MM.1S (cell line): ENCODE results near the gene PDZD11.

ENCODE experiments used
- DNase-seq: peaks from one replicate; pipeline ENCODE4 v3.0.0-alpha.2; 2015
- H2AFZ ChIP-seq: fragments of 300-600 bp; sonication (generic); 2 replicates; pipeline ENCODE4 v1.6.0; 2016; ENCODE audit warnings: antibody characterized with exemption, low read length
- H3F3A ChIP-seq: fragments of 300-600 bp; sonication (generic); 2 replicates; pipeline ENCODE4 v1.6.1; 2016; ENCODE audit warnings: mild to moderate bottlenecking, antibody characterized with exemption, low read length, moderate library complexity, mixed read lengths; ENCODE audit not compliant: insufficient read depth
- H3K27ac ChIP-seq: fragments of 300-600 bp; sonication (generic); 2 replicates; pipeline ENCODE4 v1.5.1; 2016; ENCODE audit warnings: mild to moderate bottlenecking, low read length
- H3K27me3 ChIP-seq: fragments of 300-600 bp; sonication (generic); replicated peaks from 2 replicates; pipeline ENCODE4 v1.6.0; 2016; ENCODE audit warnings: low read length; ENCODE audit not compliant: insufficient read depth
- H3K36me3 ChIP-seq: fragments of 300-600 bp; sonication (generic); replicated peaks from 2 replicates; pipeline ENCODE4 v1.6.1; 2016; ENCODE audit warnings: mild to moderate bottlenecking, low read length, mixed read lengths; ENCODE audit not compliant: insufficient read depth
- H3K4me1 ChIP-seq: fragments of 300-600 bp; sonication (generic); 2 replicates; pipeline ENCODE4 v1.6.1; 2016; ENCODE audit warnings: low read length, mixed read lengths
- H3K4me2 ChIP-seq: fragments of 300-600 bp; sonication (generic); 2 replicates; pipeline ENCODE4 v1.6.0; 2016; ENCODE audit warnings: low read depth, low read length
- H3K4me3 ChIP-seq: fragments of 300-600 bp; sonication (generic); 2 replicates; pipeline ENCODE4 v1.5.1; 2016; ENCODE audit warnings: low read length, mixed read lengths
- H3K79me2 ChIP-seq: fragments of 300-600 bp; sonication (generic); 2 replicates; pipeline ENCODE4 v1.6.1; 2016; ENCODE audit warnings: mixed run types, low read length, mixed read lengths
- H3K9ac ChIP-seq: fragments of 300-600 bp; sonication (generic); 2 replicates; pipeline ENCODE4 v1.6.1; 2016; ENCODE audit warnings: low read length, mixed read lengths
- H3K9me2 ChIP-seq: fragments of 300-600 bp; sonication (generic); replicated peaks from 2 replicates; pipeline ENCODE4 v1.6.1; 2016; ENCODE audit warnings: mild to moderate bottlenecking, low read length, mixed read lengths; ENCODE audit not compliant: insufficient read depth
- H3K9me3 ChIP-seq: fragments of 300-600 bp; sonication (generic); replicated peaks from 2 replicates; pipeline ENCODE4 v1.6.1; 2016; ENCODE audit warnings: mild to moderate bottlenecking, low read length, mixed read lengths; ENCODE audit not compliant: insufficient read depth
- H4K20me1 ChIP-seq: fragments of 300-600 bp; sonication (generic); 2 replicates; pipeline ENCODE4 v1.6.1; 2016; ENCODE audit warnings: mild to moderate bottlenecking, low read length, moderate library complexity, mixed read lengths; ENCODE audit not compliant: insufficient read depth
- CTCF ChIP-seq: fragments of 300-600 bp; sonication (generic); IDR thresholded peaks from 2 replicates; pipeline ENCODE4 v1.5.1; 2016; ENCODE audit warnings: antibody characterized with exemption, low read length, mixed read lengths
- EZH2 ChIP-seq: fragments of 300-600 bp; sonication (generic); optimal IDR thresholded peaks from 2 replicates; pipeline ENCODE3; 2017; ENCODE audit warnings: low read depth, mild to moderate bottlenecking, antibody characterized with exemption, low read length, mixed read lengths
- EZH2phosphoT487 ChIP-seq: fragments of 300-600 bp; sonication (generic); IDR thresholded peaks from 2 replicates; pipeline ENCODE4 v1.6.1; 2018; ENCODE audit warnings: antibody characterized with exemption, low read length

Gene PDZD11

GRCh38 chrX:70260104-70260503, 29.6 kb downstream of the PDZD11 start, which contains the start of gene P2RY4:
TSS of gene P2RY4 (minus strand) at chrX:70260204. CDS start at chrX:70259624, 580 bp downstream.
- no peak within 1 kb of the TSS for H3K4me3 ChIP-seq
- H3K9me2 ChIP-seq = no peaks in the 10 kb centered on the region
- H3K36me3 ChIP-seq = no peaks in the 10 kb centered on the region
- no peak within 1 kb of the TSS for H3K9ac ChIP-seq
- H3K79me2 ChIP-seq = no peaks in the 10 kb centered on the region
- no peaks in the 10 kb centered on the region for H3K27me3 ChIP-seq
- H4K20me1 ChIP-seq = no peaks in the 10 kb centered on the region
- no peaks in the 10 kb centered on the region for H3K4me1 ChIP-seq
- H3K9me3 ChIP-seq = no peaks in the 10 kb centered on the region
- no peaks in the 10 kb centered on the region for H3F3A ChIP-seq
- H3K4me2 ChIP-seq = no peak within 1 kb of the TSS
- no peak for TF ChIP-seq EZH2
- TF ChIP-seq EZH2phosphoT487 = no peak
- TF ChIP-seq CTCF = no peak
- no peak within 1 kb of the TSS for H2AFZ ChIP-seq
- no peak for DNase-seq
- H3K27ac ChIP-seq = no peak within 1 kb of the TSS

DNA sequence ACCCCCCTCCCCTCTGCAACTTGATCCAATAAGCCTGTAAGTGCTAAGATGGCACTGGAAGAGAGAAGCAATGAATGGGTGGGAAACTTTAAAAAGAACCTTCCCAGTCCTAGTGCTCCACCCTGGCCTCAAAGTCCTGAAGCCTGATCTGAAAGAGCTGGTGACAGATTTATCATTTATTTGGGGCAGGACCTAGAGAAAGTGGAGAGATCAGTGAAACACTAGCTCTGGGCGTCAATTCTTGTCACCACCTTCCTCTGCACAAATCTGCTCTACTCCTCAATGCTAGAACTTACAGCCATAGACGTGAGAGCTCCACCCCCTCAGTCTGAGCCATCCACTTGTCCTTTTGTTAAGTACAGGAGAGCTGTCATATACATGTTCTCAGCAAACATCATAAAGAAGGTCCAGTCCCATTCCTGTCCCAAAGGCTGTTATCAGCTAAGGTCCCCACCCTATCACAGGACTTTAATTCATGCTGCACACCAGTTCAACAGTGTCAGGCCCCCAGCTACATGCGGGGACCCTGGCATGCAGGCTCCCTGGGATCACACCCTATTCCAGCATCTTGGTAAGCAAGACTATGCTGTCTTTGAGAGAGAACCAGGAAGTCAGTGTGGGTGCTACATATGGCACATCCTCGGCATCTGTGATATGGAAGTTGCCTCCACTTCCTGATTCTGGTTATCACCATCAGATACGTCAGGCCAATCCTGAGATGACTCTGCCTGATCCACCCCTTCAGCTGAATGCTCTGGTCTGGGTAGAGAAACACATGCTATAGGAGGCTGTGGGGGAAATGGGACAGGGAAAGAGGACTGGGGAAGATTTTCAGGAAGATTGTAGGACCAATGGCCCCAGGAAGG, 32.1 kb downstream of the PDZD11 start:
- no peaks in the 10 kb centered on the region for H4K20me1 ChIP-seq
- H3K9me3 ChIP-seq = no peaks in the 10 kb centered on the region
- H3K4me3 ChIP-seq = no peak overlapping the region
- H3K36me3 ChIP-seq = no peaks in the 10 kb centered on the region
- no peak for DNase-seq
- H3K9me2 ChIP-seq = no peaks in the 10 kb centered on the region
- no peak overlapping the region for H3K4me2 ChIP-seq
- H3K9ac ChIP-seq = no peak overlapping the region
- H3K79me2 ChIP-seq = no peaks in the 10 kb centered on the region
- H3K27ac ChIP-seq = no peak overlapping the region
- no peak overlapping the region for H2AFZ ChIP-seq
- no peaks in the 10 kb centered on the region for H3K27me3 ChIP-seq
- H3K4me1 ChIP-seq = no peaks in the 10 kb centered on the region
- H3F3A ChIP-seq = no peaks in the 10 kb centered on the region
- TF ChIP-seq CTCF = no peak

GRCh38 chrX:70255452-70255851, 34.3 kb downstream of the PDZD11 start:
- Histone ChIP-seq H3K9ac (no peak overlapping the region), H3K36me3 (no peaks in the 10 kb centered on the region), H3K4me2 (no peak overlapping the region), H3K9me3 (no peaks in the 10 kb centered on the region), H3K9me2 (no peaks in the 10 kb centered on the region), H3K27me3 (no peaks in the 10 kb centered on the region), H4K20me1 (no peaks in the 10 kb centered on the region), H3F3A (no peaks in the 10 kb centered on the region), H3K79me2 (no peaks in the 10 kb centered on the region), H3K4me1 (no peaks in the 10 kb centered on the region), H3K4me3 (no peak overlapping the region), H3K27ac (no peak overlapping the region), H2AFZ (no peak overlapping the region)
- TF ChIP-seq CTCF = no peak
- no peak for TF ChIP-seq EZH2phosphoT487
- no peak for TF ChIP-seq EZH2
- no peak for DNase-seq
